Smooth muscle cell (in vitro differentiated cells): ENCODE measurements around the gene TAS2R14. TPM values are rescaled to one million over a fixed set of nuclear protein-coding genes. Genes with fewer than 3 reads are reported as not detected.

ENCODE experiments used
- DNase-seq: peaks from one replicate; lab custom pipeline; 2025; ENCODE audit not compliant: unreplicated experiment; lab: John Stamatoyannopoulos, UW
- H2AFZ ChIP-seq: fragments of 200-600 bp; sonication (generic); 2 replicates; pipeline ENCODE4 v1.6.0; 2016; ENCODE audit warnings: antibody characterized with exemption, low read depth, mild to moderate bottlenecking
- H3F3A ChIP-seq: fragments of 200-600 bp; sonication (generic); 2 replicates; pipeline ENCODE4 v1.6.0; 2017; ENCODE audit warnings: antibody characterized with exemption, low read depth
- H3K27ac ChIP-seq: fragments of 200-600 bp; sonication (generic); 2 replicates; pipeline ENCODE4 v1.5.1; 2016; ENCODE audit warnings: low read depth, mild to moderate bottlenecking
- H3K27me3 ChIP-seq: fragments of 200-600 bp; sonication (generic); 2 replicates; pipeline ENCODE4 v1.6.1; 2016; ENCODE audit warnings: low read depth, mild to moderate bottlenecking
- H3K36me3 ChIP-seq: fragments of 200-600 bp; sonication (generic); 2 replicates; pipeline ENCODE4 v1.5.1; 2016; ENCODE audit warnings: low read depth
- H3K4me1 ChIP-seq: fragments of 200-600 bp; sonication (generic); 2 replicates; pipeline ENCODE4 v1.5.1; 2016; ENCODE audit warnings: low read depth
- H3K4me2 ChIP-seq: fragments of 200-600 bp; sonication (generic); 2 replicates; pipeline ENCODE4 v1.6.0; 2016; ENCODE audit warnings: mild to moderate bottlenecking
- H3K4me3 ChIP-seq: fragments of 200-600 bp; sonication (generic); 2 replicates; pipeline ENCODE4 v1.5.1; 2016; ENCODE audit warnings: mild to moderate bottlenecking
- H3K79me2 ChIP-seq: fragments of 200-600 bp; sonication (generic); 2 replicates; pipeline ENCODE4 v1.6.0; 2016; ENCODE audit warnings: low read depth, mild to moderate bottlenecking
- H3K9ac ChIP-seq: fragments of 200-600 bp; sonication (generic); 2 replicates; pipeline ENCODE4 v1.6.0; 2016; ENCODE audit warnings: low read depth
- H3K9me3 ChIP-seq: fragments of 200-600 bp; sonication (generic); replicated peaks from 2 replicates; pipeline ENCODE4 v1.5.1; 2016; ENCODE audit warnings: low read depth
- H4K20me1 ChIP-seq: fragments of 200-600 bp; sonication (generic); 2 replicates; pipeline ENCODE4 v1.6.0; 2016; ENCODE audit warnings: low read depth
- CTCF ChIP-seq: fragments of 200-600 bp; sonication (generic); IDR thresholded peaks from 2 replicates; pipeline ENCODE4 v1.5.1; 2017; ENCODE audit warnings: borderline replicate concordance, mild to moderate bottlenecking, antibody characterized with exemption; ENCODE audit not compliant: insufficient read depth, poor library complexity, severe bottlenecking
- WGBS: methylation state at CpG from one replicate; pipeline ENCODE4 v1.1.7; 2016; ENCODE audit warnings: low lambda C conversion rate; 5-methylcytosine and 5-hydroxymethylcytosine counted together
- polyA plus RNA-seq: library from polyadenylated mRNA; unstranded; fragments of >200 nt; fragmentation: Nextera tagmentation; extraction: Ambion mirVana; gene quantifications from 2 replicates; pipeline ENCODE4 v1.2.1, GENCODE V29; 2016
- total RNA-seq: library from RNA; depleted of rRNA; stranded (reverse); fragments of >200 nt; gene quantifications from 2 replicates; pipeline ENCODE4 v1.2.3, GENCODE V29; 2014

The TAS2R14 gene
- total and polyA plus RNA-seq, 2 experiments from 2014 or later = 2.5 to 5.8 TPM

GRCh38 chr12:10896854-10897253, 42.2 kb downstream of the TAS2R14 start:
- Histone ChIP-seq H3K9ac (no peak overlapping the region), H3K9me3 (no peaks in the 10 kb centered on the region), H3F3A (no peaks in the 10 kb centered on the region), H3K36me3 (no peaks in the 10 kb centered on the region), H3K27ac (no peak overlapping the region), H3K4me2 (no peak overlapping the region), H3K4me3 (no peak overlapping the region), H3K27me3 (no peaks in the 10 kb centered on the region), H3K79me2 (no peaks in the 10 kb centered on the region), H3K4me1 (no peaks in the 10 kb centered on the region), H4K20me1 (no peaks in the 10 kb centered on the region), H2AFZ (no peak overlapping the region)
- DNase-seq = no peak
- no peak for TF ChIP-seq CTCF
- 95% methylated on average over 5 of the region's 5 CpGs for WGBS

GRCh38 chr12:10891937-10892336, 47.1 kb downstream of the TAS2R14 start:
- H3K27ac ChIP-seq = no peak overlapping the region
- H4K20me1 ChIP-seq = no peaks in the 10 kb centered on the region
- no peaks in the 10 kb centered on the region for H3K27me3 ChIP-seq
- DNase-seq = no peak
- H3K9ac ChIP-seq = no peak overlapping the region
- H3K4me3 ChIP-seq = no peak overlapping the region
- H3K79me2 ChIP-seq = no peaks in the 10 kb centered on the region
- no peak overlapping the region for H3K4me2 ChIP-seq
- H3K9me3 ChIP-seq = no peaks in the 10 kb centered on the region
- H3K4me1 ChIP-seq = no peaks in the 10 kb centered on the region
- no peak for TF ChIP-seq CTCF
- H3F3A ChIP-seq = no peaks in the 10 kb centered on the region
- H2AFZ ChIP-seq = no peak overlapping the region
- no peaks in the 10 kb centered on the region for H3K36me3 ChIP-seq
- WGBS = 92% methylated on average over 2 of the region's 2 CpGs

GRCh38 chr12:10889226-10889625, 49.8 kb downstream of the TAS2R14 start:
- Histone ChIP-seq H3K4me3 (no peak overlapping the region), H3K79me2 (no peaks in the 10 kb centered on the region), H3K9ac (no peak overlapping the region), H3K27ac (no peak overlapping the region), H3K4me1 (no peaks in the 10 kb centered on the region), H3K9me3 (no peaks in the 10 kb centered on the region), H4K20me1 (no peaks in the 10 kb centered on the region), H3F3A (no peaks in the 10 kb centered on the region), H3K36me3 (no peaks in the 10 kb centered on the region), H2AFZ (no peak overlapping the region), H3K4me2 (no peak overlapping the region), H3K27me3 (no peaks in the 10 kb centered on the region)
- no peak for TF ChIP-seq CTCF
- no peak for DNase-seq

Other genes with a start within 250 kb of the TAS2R14 start
- 93.5 and 129 TPM in 2 replicates for gene YBX3, start 215.9 kb downstream of the TAS2R14 start, total RNA-seq
- gene YBX3, start 215.9 kb downstream of the TAS2R14 start, polyA plus RNA-seq = 188 and 237 TPM in 2 replicates
- 1.4 TPM in 1 of 2 replicates, not detected in the other for gene TAS2R7, start 136.6 kb downstream of the TAS2R14 start, total RNA-seq
- gene TAS2R7, start 136.6 kb downstream of the TAS2R14 start, polyA plus RNA-seq = not detected in 2 replicates
- gene TAS2R8, start 132.0 kb downstream of the TAS2R14 start, total RNA-seq = 0.13 and 0.90 TPM in 2 replicates
- not detected in 2 replicates for gene TAS2R8, start 132.0 kb downstream of the TAS2R14 start, polyA plus RNA-seq
- gene TAS2R9, start 129.1 kb downstream of the TAS2R14 start, total RNA-seq = 0.81 and 1.8 TPM in 2 replicates
- gene TAS2R9, start 129.1 kb downstream of the TAS2R14 start, polyA plus RNA-seq = 0.44 TPM in 1 of 2 replicates, not detected in the other
- 3.2 and 8.4 TPM in 2 replicates for gene TAS2R10, start 112.9 kb downstream of the TAS2R14 start, total RNA-seq
- 0.50 and 1.6 TPM in 2 replicates for gene TAS2R10, start 112.9 kb downstream of the TAS2R14 start, polyA plus RNA-seq
- 6.7 and 65.0 TPM in 2 replicates for gene PRR4, start 89.8 kb downstream of the TAS2R14 start, total RNA-seq
- 2.7 and 4.2 TPM in 2 replicates for gene PRR4, start 89.8 kb downstream of the TAS2R14 start, polyA plus RNA-seq
- gene PRH1, start 55.0 kb downstream of the TAS2R14 start, total RNA-seq = 12.0 and 14.7 TPM in 2 replicates
- gene PRH1, start 55.0 kb downstream of the TAS2R14 start, polyA plus RNA-seq = 12.5 and 12.9 TPM in 2 replicates
- 1.8 and 2.7 TPM in 2 replicates for gene TAS2R13, start 29.7 kb downstream of the TAS2R14 start, total RNA-seq
- not detected in 2 replicates for gene TAS2R13, start 29.7 kb downstream of the TAS2R14 start, polyA plus RNA-seq
- not detected in 2 replicates for gene PRH2, start 10.0 kb downstream of the TAS2R14 start, total RNA-seq
- 0.33 TPM in 1 of 2 replicates, not detected in the other for gene PRH2, start 10.0 kb downstream of the TAS2R14 start, polyA plus RNA-seq
- 1.8 and 6.3 TPM in 2 replicates for gene TAS2R50, start 47.6 kb upstream of the TAS2R14 start, total RNA-seq
- 0.78 TPM in 1 of 2 replicates, not detected in the other for gene TAS2R50, start 47.6 kb upstream of the TAS2R14 start, polyA plus RNA-seq
- 1.4 and 5.6 TPM in 2 replicates for gene TAS2R20, start 59.0 kb upstream of the TAS2R14 start, total RNA-seq
- gene TAS2R20, start 59.0 kb upstream of the TAS2R14 start, polyA plus RNA-seq = not detected in 2 replicates
- 2.3 and 3.8 TPM in 2 replicates for gene TAS2R19, start 83.4 kb upstream of the TAS2R14 start, total RNA-seq
- 0.24 and 0.26 TPM in 2 replicates for gene TAS2R19, start 83.4 kb upstream of the TAS2R14 start, polyA plus RNA-seq
- 4.1 and 5.7 TPM in 2 replicates for gene TAS2R31, start 92.1 kb upstream of the TAS2R14 start, total RNA-seq
- gene TAS2R31, start 92.1 kb upstream of the TAS2R14 start, polyA plus RNA-seq = not detected in 2 replicates
- 3.6 and 5.2 TPM in 2 replicates for gene TAS2R46, start 123.0 kb upstream of the TAS2R14 start, total RNA-seq
- gene TAS2R46, start 123.0 kb upstream of the TAS2R14 start, polyA plus RNA-seq = not detected in 2 replicates
- 0.45 TPM in 1 of 2 replicates, not detected in the other for gene TAS2R43, start 153.1 kb upstream of the TAS2R14 start, total RNA-seq
- 0.35 TPM in 1 of 2 replicates, not detected in the other for gene TAS2R43, start 153.1 kb upstream of the TAS2R14 start, polyA plus RNA-seq
- 2.2 and 3.9 TPM in 2 replicates for gene TAS2R30, start 195.4 kb upstream of the TAS2R14 start, total RNA-seq
- not detected in 2 replicates for gene TAS2R30, start 195.4 kb upstream of the TAS2R14 start, polyA plus RNA-seq
- gene SMIM10L1, start 231.9 kb upstream of the TAS2R14 start, total RNA-seq = 9.5 and 10.7 TPM in 2 replicates
- gene SMIM10L1, start 231.9 kb upstream of the TAS2R14 start, polyA plus RNA-seq = 9.4 and 11.1 TPM in 2 replicates
- gene TAS2R42, start 247.7 kb upstream of the TAS2R14 start, total RNA-seq = not detected in 2 replicates
- gene TAS2R42, start 247.7 kb upstream of the TAS2R14 start, polyA plus RNA-seq = not detected in 2 replicates